Skeletal muscle tissue (tissue), 4 donors: ENCODE data around the gene C20orf202. TPM values are rescaled to one million over a fixed set of nuclear protein-coding genes. Genes with fewer than 3 reads are reported as not detected.

ENCODE experiments used
- H3K27ac ChIP-seq: one replicate; pipeline ENCODE4 v1.7.0; 2013; ENCODE audit warnings: mild to moderate bottlenecking, low read depth, low read length, inconsistent platforms
- H3K27me3 ChIP-seq, 3 donors: one replicate each; pipeline ENCODE4 v1.7.0; 2013; ENCODE audit warnings: low read length in 3 of 3; ENCODE audit not compliant: control insufficient read depth in 3 of 3, insufficient read depth in 3 of 3
- H3K36me3 ChIP-seq, 3 donors: one replicate each; pipeline ENCODE4 v1.7.0; 2013; ENCODE audit warnings: low read length in 3 of 3; ENCODE audit not compliant: control insufficient read depth in 3 of 3, insufficient read depth in 3 of 3
- H3K4me1 ChIP-seq, 3 donors: one replicate each; pipeline ENCODE4 v1.7.0; 2013; ENCODE audit warnings: low read length in 3 of 3, mild to moderate bottlenecking in 3 of 3; ENCODE audit not compliant: control insufficient read depth in 3 of 3, insufficient read depth in 3 of 3
- H3K4me3 ChIP-seq, 3 donors: one replicate each; pipeline ENCODE4 v1.7.0; 2013; ENCODE audit warnings: low read length in 3 of 3
- H3K9ac ChIP-seq, 3 donors: one replicate each; pipeline ENCODE4 v1.7.0; 2013; ENCODE audit warnings: low read length in 3 of 3, mild to moderate bottlenecking in 3 of 3, moderate library complexity in 2 of 3, low read depth in 1 of 3
- H3K9me3 ChIP-seq, 3 donors: one replicate each; pipeline ENCODE4 v1.7.0; 2013; ENCODE audit warnings: low read length in 3 of 3; ENCODE audit not compliant: control insufficient read depth in 3 of 3
- total RNA-seq: library from RNA; depleted of rRNA; stranded (reverse); fragments of >200 nt; gene quantifications from one replicate; pipeline ENCODE4 v1.2.3, GENCODE V29; 2014
- donor health status: Osteomylitis.

C20orf202 gene
- total RNA-seq, 1 donor from 2014 or later = 0.52 TPM

GRCh38 chr20:1204113-1204512 is 859 bp downstream of the C20orf202 start:
- Histone ChIP-seq H3K4me3 (no peak overlapping the region), H3K36me3 (no peaks in the 10 kb centered on the region), H3K4me1 (peaks cover 0 to 5% (median 4%) of the 10 kb centered on the region in 3 donors), H3K9me3 (no peaks in the 10 kb centered on the region), H3K9ac (peak overlapping the region in 1 of 3 donors; percentile 16), H3K27ac (peak overlapping the region; percentile 22), H3K27me3 (peaks cover 0 to 3% (median 0%) of the 10 kb centered on the region in 3 donors)

GRCh38 chr20:1204576-1204975 is 1.3 kb downstream of the C20orf202 start:
- Histone ChIP-seq H3K9me3 (no peaks in the 10 kb centered on the region), H3K27me3 (peaks cover 0 to 3% (median 0%) of the 10 kb centered on the region in 3 donors), H3K4me1 (peaks cover 0 to 5% (median 4%) of the 10 kb centered on the region in 3 donors), H3K4me3 (no peak overlapping the region), H3K9ac (peak overlapping the region in 1 of 3 donors; percentile 16), H3K27ac (no peak overlapping the region), H3K36me3 (no peaks in the 10 kb centered on the region)

GRCh38 chr20:1205802-1206201 is 2.5 kb downstream of the C20orf202 start:
- Histone ChIP-seq H3K4me3 (no peak overlapping the region), H3K9ac (no peak overlapping the region), H3K36me3 (no peaks in the 10 kb centered on the region), H3K9me3 (no peaks in the 10 kb centered on the region), H3K4me1 (peaks cover 0 to 5% (median 2%) of the 10 kb centered on the region in 3 donors), H3K27ac (no peak overlapping the region), H3K27me3 (peaks cover 0 to 3% (median 0%) of the 10 kb centered on the region in 3 donors)

- peak overlapping the region in 1 of 3 donors; percentile 38 for H3K9ac ChIP-seq
- peaks cover 0 to 4% (median 0%) of the 10 kb centered on the region in 3 donors for H3K27me3 ChIP-seq
- peak overlapping the region; percentile 19 for H3K27ac ChIP-seq
- no peaks in the 10 kb centered on the region for H3K9me3 ChIP-seq
- no peak overlapping the region for H3K4me3 ChIP-seq
- H3K4me1 ChIP-seq = peaks cover 0 to 5% (median 2%) of the 10 kb centered on the region in 3 donors
- no peaks in the 10 kb centered on the region for H3K36me3 ChIP-seq
Measured at GRCh38 chr20:1206366-1207148, 3.3 kb downstream of the C20orf202 start.

- H3K27ac ChIP-seq = peak overlapping the region; percentile 19
- H3K27me3 ChIP-seq = peaks cover 0 to 6% (median 0%) of the 10 kb centered on the region in 3 donors
- no peak overlapping the region for H3K9ac ChIP-seq
- no peaks in the 10 kb centered on the region for H3K36me3 ChIP-seq
- H3K4me3 ChIP-seq = no peak overlapping the region
- peaks cover 0 to 5% (median 2%) of the 10 kb centered on the region in 3 donors for H3K4me1 ChIP-seq
- H3K9me3 ChIP-seq = no peaks in the 10 kb centered on the region
Measured at GRCh38 chr20:1207293-1207878, 4.1 kb downstream of the C20orf202 start.

DNA sequence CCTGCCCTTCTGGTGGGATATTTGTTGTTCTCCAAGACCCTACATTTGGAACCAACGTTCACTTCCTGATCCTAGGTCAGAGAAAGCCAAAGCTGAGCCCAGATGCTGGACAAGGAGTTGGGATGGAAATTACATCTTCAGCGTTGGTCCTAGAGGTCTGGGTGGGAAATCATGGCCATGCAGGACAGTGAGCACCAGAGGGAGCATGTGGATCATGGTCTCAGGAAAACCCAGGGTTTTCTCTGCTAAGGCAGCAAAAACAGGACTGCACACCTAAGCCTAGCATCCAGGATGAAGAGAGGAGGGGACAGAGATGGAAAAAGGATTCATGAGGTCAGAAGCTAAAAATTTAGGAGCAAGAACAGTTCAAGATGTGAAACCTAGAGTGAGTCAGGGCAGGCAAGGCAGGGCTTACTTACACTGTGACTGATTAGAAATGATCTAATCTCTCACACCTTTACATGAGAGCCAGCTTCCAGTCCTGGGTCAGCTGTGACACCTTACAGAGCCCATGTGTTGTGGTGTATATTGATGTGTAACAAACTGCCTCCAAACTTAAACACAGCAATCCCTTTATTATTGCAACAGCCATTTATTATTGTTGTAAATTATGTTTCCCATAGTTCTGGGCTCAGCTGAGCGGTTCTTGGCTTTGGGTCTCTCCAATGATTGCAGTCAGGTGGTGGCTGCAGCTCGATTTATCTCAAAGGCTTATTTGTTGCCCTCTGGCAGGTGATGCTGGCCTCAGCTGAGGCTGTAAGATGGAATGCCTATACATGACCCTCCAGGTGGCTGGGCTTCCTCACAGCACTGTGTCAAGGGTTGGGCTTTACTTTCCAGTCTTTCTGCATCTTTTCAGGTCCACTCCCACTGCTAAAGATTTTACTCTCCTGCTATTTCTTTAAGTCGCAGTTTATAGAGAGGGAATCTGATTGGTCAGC is 6.5 kb downstream of the C20orf202 start:
- Histone ChIP-seq H3K4me3 (no peak overlapping the region), H3K9ac (no peak overlapping the region), H3K36me3 (no peaks in the 10 kb centered on the region), H3K27ac (no peak overlapping the region), H3K4me1 (peaks cover 0 to 6% (median 2%) of the 10 kb centered on the region in 3 donors), H3K27me3 (peaks cover 0 to 6% (median 2%) of the 10 kb centered on the region in 3 donors), H3K9me3 (no peaks in the 10 kb centered on the region)

DNA sequence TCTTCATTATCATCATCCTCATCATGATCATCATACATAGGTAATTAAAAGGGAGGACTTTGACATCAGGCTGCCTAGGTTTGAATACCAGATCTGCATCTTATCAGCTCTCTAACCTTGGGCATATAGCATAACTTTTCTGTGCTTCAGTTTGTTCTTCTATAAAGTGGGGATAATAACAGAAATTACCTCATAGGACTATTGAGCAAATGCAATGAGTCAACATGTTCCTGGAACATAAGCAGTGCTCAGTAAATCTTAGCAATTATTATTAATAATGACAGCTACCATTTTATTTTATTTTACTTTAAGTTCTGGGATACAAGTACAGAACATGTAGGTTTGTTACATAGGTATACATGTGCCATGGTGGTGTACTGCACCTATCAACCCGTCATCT is 7.2 kb downstream of the C20orf202 start:
- no peak overlapping the region for H3K9ac ChIP-seq
- no peak overlapping the region for H3K27ac ChIP-seq
- no peak overlapping the region for H3K4me3 ChIP-seq
- peaks cover 0 to 9% (median 5%) of the 10 kb centered on the region in 3 donors for H3K27me3 ChIP-seq
- H3K9me3 ChIP-seq = no peaks in the 10 kb centered on the region
- peaks cover 0 to 6% (median 2%) of the 10 kb centered on the region in 3 donors for H3K4me1 ChIP-seq
- no peaks in the 10 kb centered on the region for H3K36me3 ChIP-seq

DNA sequence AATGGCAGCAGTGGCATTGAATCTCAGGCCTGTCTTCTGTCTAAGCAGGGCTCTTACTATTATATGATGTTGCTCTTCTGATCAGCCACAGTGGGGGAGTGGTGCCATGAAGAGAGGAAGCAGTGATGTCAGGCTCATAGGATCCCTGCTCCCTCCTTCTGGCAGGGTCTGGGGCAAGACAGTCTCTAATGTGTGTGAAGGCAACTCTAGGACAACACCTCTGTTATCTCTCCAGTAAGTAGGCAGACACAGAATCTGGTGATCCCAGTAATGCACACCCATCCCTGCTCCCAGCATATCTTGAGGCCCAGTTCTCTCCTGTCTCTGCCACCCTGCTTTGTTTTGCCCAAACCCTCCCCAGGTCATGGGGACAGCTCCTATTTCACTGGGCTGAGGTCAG is 8.8 kb downstream of the C20orf202 start:
- Histone ChIP-seq H3K4me3 (no peak overlapping the region), H3K36me3 (no peaks in the 10 kb centered on the region), H3K4me1 (peaks cover 0 to 6% (median 2%) of the 10 kb centered on the region in 3 donors), H3K27me3 (peaks cover 0 to 9% (median 5%) of the 10 kb centered on the region in 3 donors), H3K9ac (no peak overlapping the region), H3K9me3 (no peaks in the 10 kb centered on the region), H3K27ac (no peak overlapping the region)

DNA sequence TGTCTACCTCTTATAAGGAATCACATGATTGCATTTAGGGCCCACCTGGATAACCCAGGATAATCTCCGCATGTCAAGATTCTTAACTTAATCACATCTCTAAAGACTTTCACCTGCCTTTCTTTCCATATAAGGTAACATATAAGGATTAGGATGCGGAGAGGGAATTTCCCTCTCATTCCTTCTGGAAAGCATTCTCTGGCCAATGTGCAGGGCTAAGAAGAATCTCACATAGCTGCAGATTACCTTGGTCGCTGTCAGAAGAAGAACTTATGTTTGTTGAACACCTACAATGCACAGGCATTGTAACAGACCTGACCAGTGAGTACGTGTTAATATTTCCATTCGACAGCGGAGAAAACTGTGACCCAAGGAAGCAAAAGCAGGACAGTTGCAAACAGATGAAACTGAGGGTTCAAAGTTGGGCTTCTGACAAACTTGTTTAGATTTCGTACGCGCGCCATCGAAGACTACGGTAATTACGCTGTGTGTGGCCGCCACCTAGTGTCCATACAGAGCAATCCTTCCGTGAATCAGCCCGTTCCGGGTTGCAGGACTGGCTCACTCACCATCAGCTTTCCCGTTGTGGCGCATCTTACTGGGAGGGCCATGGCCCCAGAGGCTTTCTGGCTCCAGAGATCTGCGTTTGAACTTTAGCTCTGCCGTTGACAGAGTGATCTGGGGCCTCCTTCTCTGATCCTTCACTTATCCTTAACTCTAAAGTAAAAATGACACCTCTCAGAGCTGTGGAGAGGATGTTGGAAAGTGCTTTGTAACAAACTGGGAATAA is 9.5 kb downstream of the C20orf202 start:
- Histone ChIP-seq H3K4me3 (peak overlapping the region in 1 of 3 donors; percentile 6), H3K27ac (no peak overlapping the region), H3K27me3 (peaks cover 0 to 9% (median 5%) of the 10 kb centered on the region in 3 donors), H3K36me3 (no peaks in the 10 kb centered on the region), H3K9me3 (no peaks in the 10 kb centered on the region), H3K9ac (no peak overlapping the region), H3K4me1 (peaks cover 0 to 6% (median 2%) of the 10 kb centered on the region in 3 donors)
